PC-9 (cell line): ENCODE data around the gene HSP90AB1.

Experiments
- EZH2 ChIP-seq: fragments of 200-600 bp; sonication (generic); IDR thresholded peaks from 2 replicates; pipeline ENCODE4 v1.8.0; 2017; ENCODE audit warnings: antibody characterized with exemption, low read depth
- TF ChIP-seq, protein P1 (sequence below): fragments of 200-600 bp; sonication (generic); conservative IDR thresholded peaks from 2 replicates; pipeline ENCODE4 v1.6.1; 2017; ENCODE audit warnings: mixed run types, antibody characterized with exemption, mild to moderate bottlenecking, moderate library complexity

DNA sequence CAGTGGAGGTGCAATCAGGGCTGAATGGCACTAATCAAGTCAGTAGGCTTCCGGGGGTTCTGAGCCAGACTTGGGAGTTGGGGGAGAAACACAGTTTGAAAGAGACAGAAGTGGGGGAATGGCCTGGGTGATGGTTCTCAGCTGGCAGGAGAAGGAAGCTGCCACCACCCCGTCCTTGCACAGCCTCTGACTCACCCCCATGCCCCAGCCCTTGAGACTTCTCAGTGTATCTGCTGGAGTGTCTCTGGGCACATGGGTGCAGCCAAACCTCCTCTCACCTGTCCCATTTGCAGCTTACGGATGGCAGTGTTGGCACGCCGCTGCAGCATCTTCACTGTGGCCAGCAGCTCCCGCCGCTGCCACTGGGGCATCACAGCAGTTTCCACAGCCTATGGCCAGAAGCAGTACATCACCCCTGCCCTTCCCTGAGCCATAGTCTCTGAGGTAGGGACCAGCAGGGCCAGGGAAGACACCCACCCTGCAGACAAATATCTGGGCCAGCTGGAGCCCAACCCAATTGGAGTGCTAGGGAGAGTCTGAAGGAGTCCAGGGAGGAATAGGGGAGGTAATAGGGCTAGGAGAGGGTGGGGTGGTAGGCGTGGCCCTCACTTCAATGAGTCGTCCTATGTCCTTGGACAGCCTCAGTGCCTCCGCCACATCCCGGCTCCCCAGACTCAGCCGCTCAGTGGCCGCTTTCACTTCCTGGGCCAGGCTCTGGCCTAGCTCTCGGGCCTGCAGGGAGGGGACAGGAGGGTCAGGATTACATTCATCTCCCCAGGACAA, 55.1 kb downstream of the HSP90AB1 start:
- TF ChIP-seq, protein P1, sequence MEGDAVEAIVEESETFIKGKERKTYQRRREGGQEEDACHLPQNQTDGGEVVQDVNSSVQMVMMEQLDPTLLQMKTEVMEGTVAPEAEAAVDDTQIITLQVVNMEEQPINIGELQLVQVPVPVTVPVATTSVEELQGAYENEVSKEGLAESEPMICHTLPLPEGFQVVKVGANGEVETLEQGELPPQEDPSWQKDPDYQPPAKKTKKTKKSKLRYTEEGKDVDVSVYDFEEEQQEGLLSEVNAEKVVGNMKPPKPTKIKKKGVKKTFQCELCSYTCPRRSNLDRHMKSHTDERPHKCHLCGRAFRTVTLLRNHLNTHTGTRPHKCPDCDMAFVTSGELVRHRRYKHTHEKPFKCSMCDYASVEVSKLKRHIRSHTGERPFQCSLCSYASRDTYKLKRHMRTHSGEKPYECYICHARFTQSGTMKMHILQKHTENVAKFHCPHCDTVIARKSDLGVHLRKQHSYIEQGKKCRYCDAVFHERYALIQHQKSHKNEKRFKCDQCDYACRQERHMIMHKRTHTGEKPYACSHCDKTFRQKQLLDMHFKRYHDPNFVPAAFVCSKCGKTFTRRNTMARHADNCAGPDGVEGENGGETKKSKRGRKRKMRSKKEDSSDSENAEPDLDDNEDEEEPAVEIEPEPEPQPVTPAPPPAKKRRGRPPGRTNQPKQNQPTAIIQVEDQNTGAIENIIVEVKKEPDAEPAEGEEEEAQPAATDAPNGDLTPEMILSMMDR, result no peak
- no peak for TF ChIP-seq EZH2
